Ascending aorta (tissue), 2 donors: ENCODE measurements around the gene CCDC43. TPM values are rescaled to one million over a fixed set of nuclear protein-coding genes. Genes with fewer than 3 reads are reported as not detected.
A peak's percentile ranks its signal among the peaks of the same experiment; 100 is the strongest.

Experiments used
- DNase-seq, 2 donors: peaks; one replicate each; pipeline ENCODE4 v3.0.0-alpha.2; 2019; ENCODE audit warnings: low spot score in 2 of 2
- H3K27ac ChIP-seq, 2 donors: fragments of 200-600 bp; sonication (generic); one replicate each; pipeline ENCODE4 v1.5.1; 2016 to 2017; ENCODE audit warnings: mild to moderate bottlenecking in 1 of 2
- H3K27me3 ChIP-seq: fragments of 200-600 bp; sonication (generic); one replicate; pipeline ENCODE4 v1.5.1; 2017
- H3K36me3 ChIP-seq, 2 donors: fragments of 200-600 bp; sonication (generic); one replicate each; pipeline ENCODE4 v1.5.1; 2016
- H3K4me1 ChIP-seq, 2 donors: fragments of 200-600 bp; sonication (generic); one replicate each; pipeline ENCODE4 v1.5.1; 2016 to 2017; ENCODE audit warnings: mild to moderate bottlenecking in 1 of 2
- H3K4me3 ChIP-seq, 2 donors: fragments of 200-600 bp; sonication (generic); one replicate each; pipeline ENCODE4 v1.5.1; 2016 to 2017; ENCODE audit warnings: mild to moderate bottlenecking in 1 of 2
- H3K9me3 ChIP-seq, 2 donors: fragments of 200-600 bp; sonication (generic); one replicate each; pipeline ENCODE4 v1.5.1; 2016
- CTCF ChIP-seq, 3 experiments: fragments of 200-600 bp in 2 of 3; fragments of 450-650 bp in 1 of 3; sonication (generic) in 2 of 3; IDR thresholded peaks; one replicate each; pipeline ENCODE4 v1.5.1; 2016 to 2019; ENCODE audit warnings: antibody characterized with exemption in 3 of 3, mild to moderate bottlenecking in 1 of 3, moderate library complexity in 1 of 3
- intact Hi-C: fragments of 100-400 bp; cut with DNase I; formaldehyde crosslinking; loops from one replicate; pipeline ENCODE4 v1.15.1; 2023
- total RNA-seq: library from RNA; depleted of rRNA; stranded (reverse); fragments of >200 nt; gene quantifications from one replicate; pipeline ENCODE4 v1.1.0, GENCODE V29; 2016

CCDC43 gene
- total RNA-seq, 1 donor from 2014 or later, result 2.6 TPM

DNA sequence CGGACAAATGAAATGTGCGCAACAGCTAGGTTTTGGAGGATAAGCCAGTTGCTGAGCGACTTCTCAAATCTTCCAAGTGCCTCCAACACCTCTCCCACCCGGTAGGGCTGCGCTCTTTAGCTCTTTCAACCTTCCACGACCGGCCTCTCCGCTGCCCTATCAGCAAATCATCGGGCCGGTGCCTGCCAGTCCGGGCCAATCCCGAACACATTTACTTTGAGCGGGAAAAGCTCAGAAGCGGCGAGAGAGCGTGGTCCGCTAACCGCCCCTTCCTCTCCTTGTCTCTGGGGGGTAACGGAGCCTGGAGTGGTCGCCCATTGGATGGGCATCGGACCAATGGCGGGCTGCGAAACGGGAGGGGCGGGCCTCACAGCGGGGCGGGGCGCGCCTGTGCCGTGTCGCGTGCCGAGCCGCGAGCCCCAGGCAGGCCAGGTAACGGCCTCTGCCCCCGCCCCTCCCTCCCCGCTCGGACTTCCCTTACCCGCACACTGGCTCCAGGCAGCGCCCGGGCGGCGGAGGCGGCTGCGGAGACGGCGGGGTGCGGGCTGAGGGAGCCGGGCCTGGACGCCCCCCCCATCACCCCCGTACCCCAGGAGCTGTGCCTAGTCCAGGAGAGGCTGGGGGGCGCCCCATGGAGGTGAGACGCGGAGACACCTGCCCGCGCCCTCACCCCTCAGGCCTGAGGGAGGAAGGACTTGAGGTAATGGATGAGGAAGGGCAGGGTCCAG, 33.4 kb downstream of the CCDC43 start, which contains the start of gene MEIOC:
MEIOC (plus strand) TSS at position 486 of the 728 bp plus-strand sequence; CDS start at position 632, 146 bp downstream.
- H3K27me3 ChIP-seq, result peaks cover 7% of the 10 kb centered on the region
- no peak for DNase-seq
- H3K4me3 ChIP-seq, result peak within 1 kb of the TSS; percentile 7 to 27
- H3K27ac ChIP-seq, result no peak within 1 kb of the TSS
- no peaks in the 10 kb centered on the region for H3K36me3 ChIP-seq
- H3K4me1 ChIP-seq, result no peaks in the 10 kb centered on the region
- TF ChIP-seq CTCF (IDR thresholded peaks at IDR 0.05), result no peak
- intact Hi-C loops, result no loop called here
- no peaks in the 10 kb centered on the region for H3K9me3 ChIP-seq

GRCh38 chr17:44653954-44654353, 35.6 kb downstream of the CCDC43 start:
- Histone ChIP-seq H3K4me3 (no peak overlapping the region), H3K27me3 (peaks cover 7% of the 10 kb centered on the region), H3K4me1 (no peaks in the 10 kb centered on the region), H3K27ac (no peak overlapping the region), H3K9me3 (no peaks in the 10 kb centered on the region), H3K36me3 (no peaks in the 10 kb centered on the region)
- DNase-seq, result no peak
- intact Hi-C loops, result no loop called here
- TF ChIP-seq CTCF (IDR thresholded peaks at IDR 0.05), result no peak

DNA sequence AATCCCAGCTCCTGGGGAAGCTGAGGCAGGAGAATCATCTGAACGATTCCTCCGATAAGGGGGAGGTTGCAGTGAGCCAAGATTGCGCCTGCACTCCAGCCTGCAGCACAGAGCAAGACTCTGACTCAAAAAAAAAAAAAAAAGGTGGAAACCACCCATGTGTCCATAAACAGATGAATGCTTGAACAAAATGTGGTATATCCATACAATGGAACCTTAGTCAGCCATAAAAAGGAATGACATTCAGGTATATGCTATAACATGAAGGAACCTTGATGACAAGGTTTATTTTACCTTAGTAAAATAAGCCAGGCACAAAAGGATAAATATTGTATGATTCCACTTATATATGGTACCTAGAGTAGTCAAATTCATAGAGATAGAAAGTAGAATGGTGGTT, 36.2 kb downstream of the CCDC43 start:
- intact Hi-C loops, result no loop called here
- no peak for TF ChIP-seq CTCF (IDR thresholded peaks at IDR 0.05)
- no peak overlapping the region for H3K27ac ChIP-seq
- no peaks in the 10 kb centered on the region for H3K4me1 ChIP-seq
- no peak overlapping the region for H3K4me3 ChIP-seq
- H3K36me3 ChIP-seq, result no peaks in the 10 kb centered on the region
- no peak for DNase-seq
- peaks cover 7% of the 10 kb centered on the region for H3K27me3 ChIP-seq
- H3K9me3 ChIP-seq, result no peaks in the 10 kb centered on the region

DNA sequence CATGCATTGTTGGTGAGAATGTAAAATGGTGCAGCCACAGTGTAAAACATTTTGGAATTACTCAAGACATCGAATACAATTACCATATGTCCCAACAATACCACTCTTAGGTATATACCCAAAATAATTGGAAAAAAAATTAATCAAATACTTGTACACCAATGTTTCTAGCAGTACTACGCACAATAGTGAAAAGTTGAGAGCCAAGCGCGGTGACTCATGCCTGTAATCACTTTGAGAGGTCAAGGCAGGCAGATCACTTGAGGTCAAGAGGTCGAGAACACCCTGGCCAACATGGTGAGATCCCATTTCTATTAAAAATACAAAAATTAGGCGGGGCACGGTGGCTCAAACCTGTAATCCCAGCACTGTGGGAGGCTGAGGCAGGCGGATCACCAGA, 36.8 kb downstream of the CCDC43 start:
- no peak overlapping the region for H3K4me3 ChIP-seq
- no peaks in the 10 kb centered on the region for H3K36me3 ChIP-seq
- peaks cover 7% of the 10 kb centered on the region for H3K27me3 ChIP-seq
- H3K27ac ChIP-seq, result no peak overlapping the region
- no peak for DNase-seq
- intact Hi-C loops, result no loop called here
- H3K9me3 ChIP-seq, result no peaks in the 10 kb centered on the region
- no peaks in the 10 kb centered on the region for H3K4me1 ChIP-seq
- no peak for TF ChIP-seq CTCF (IDR thresholded peaks at IDR 0.05)

DNA sequence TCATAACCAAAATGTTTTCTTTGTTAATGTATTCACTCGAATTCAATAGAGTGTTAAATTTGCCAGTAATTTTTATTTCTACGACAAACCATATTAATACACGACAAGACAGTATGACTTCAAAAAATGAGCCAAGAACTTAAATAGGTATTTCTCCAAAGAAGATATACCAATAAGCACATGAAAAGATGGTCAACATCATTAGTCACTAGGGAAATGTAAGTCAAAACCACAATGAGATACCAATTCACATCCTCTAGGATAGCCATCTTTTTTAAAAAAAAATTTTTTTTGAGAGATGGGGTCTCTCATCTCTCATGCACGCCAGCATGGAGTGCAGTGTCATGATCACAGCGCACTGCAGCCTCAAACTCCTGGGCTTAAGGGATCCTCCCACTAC, 38.3 kb downstream of the CCDC43 start:
- intact Hi-C loops, result no loop called here

More for the DNA sequence above, 38.3 kb downstream of the CCDC43 start:
- Histone ChIP-seq H3K4me3 (no peak overlapping the region), H3K27ac (no peak overlapping the region), H3K4me1 (no peaks in the 10 kb centered on the region), H3K36me3 (no peaks in the 10 kb centered on the region), H3K9me3 (no peaks in the 10 kb centered on the region), H3K27me3 (peaks cover under 1% of the 10 kb centered on the region)
- DNase-seq, result no peak
- TF ChIP-seq CTCF (IDR thresholded peaks at IDR 0.05), result no peak
